ENCODE data around the gene PADI2. TPM values are rescaled to one million over a fixed set of nuclear protein-coding genes. Genes with fewer than 3 reads are reported as not detected.

PADI2 gene
- total RNA-seq, 1 donor from 2014 or later: 0.49 TPM

DNA sequence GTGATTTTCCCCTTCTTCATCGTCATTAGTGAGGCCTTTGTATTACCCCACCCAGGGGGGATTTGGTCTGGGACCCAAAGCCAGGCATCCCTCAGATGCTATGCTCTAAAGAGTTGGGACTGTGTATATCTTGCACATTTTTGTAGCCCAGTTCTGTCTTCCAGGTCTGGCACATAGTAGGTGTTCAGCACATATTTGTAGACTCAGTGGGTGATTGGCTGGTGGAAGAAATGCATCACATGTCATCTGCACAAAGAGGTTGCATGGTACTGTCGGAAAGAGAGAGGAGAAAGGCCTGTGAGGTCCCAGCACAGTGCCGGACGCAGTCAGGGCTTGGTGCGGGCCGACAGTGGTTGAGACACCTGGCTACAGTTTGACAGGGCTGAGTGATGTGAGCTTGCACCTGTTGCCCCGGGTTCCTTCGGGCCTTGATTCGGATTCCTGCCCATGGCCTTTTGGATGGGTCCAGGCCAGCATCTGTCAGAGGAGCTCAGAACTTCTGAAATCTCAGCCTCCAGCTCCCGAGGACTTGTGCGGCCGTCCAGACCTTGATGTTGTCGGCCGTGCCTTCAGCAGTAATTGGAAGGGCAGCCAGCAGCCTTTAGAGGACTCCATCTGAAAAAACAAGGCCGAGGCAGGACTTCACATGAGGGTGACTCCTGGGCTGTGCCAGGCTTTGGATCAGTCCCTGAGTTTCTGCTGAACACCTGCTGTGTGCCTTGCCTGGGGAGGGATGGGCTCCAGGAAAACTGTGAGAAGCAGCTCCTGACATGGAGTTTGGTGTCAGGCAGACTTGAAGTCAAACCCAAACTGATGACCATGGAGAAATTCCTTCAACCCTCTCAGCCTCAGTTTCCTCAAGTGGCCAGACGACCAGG is 44.8 kb upstream of the PADI2 start:
- TF ChIP-seq, protein P1, sequence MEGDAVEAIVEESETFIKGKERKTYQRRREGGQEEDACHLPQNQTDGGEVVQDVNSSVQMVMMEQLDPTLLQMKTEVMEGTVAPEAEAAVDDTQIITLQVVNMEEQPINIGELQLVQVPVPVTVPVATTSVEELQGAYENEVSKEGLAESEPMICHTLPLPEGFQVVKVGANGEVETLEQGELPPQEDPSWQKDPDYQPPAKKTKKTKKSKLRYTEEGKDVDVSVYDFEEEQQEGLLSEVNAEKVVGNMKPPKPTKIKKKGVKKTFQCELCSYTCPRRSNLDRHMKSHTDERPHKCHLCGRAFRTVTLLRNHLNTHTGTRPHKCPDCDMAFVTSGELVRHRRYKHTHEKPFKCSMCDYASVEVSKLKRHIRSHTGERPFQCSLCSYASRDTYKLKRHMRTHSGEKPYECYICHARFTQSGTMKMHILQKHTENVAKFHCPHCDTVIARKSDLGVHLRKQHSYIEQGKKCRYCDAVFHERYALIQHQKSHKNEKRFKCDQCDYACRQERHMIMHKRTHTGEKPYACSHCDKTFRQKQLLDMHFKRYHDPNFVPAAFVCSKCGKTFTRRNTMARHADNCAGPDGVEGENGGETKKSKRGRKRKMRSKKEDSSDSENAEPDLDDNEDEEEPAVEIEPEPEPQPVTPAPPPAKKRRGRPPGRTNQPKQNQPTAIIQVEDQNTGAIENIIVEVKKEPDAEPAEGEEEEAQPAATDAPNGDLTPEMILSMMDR (IDR thresholded peaks at IDR 0.05; ENCODE audit: unreplicated experiment): no peak
- Mint-ChIP-seq H3K4me1 (peaks cover 8% of the 10 kb centered on the region), H3K4me3 (no peak overlapping the region), H3K27ac (no peak overlapping the region), H3K9me3 (no peaks in the 10 kb centered on the region), H3K36me3 (no peaks in the 10 kb centered on the region), H3K27me3 (ENCODE audit: low read depth) (no peaks in the 10 kb centered on the region)
- DNase-seq (ENCODE audit: low spot score in 2 of 2, unreplicated experiment in 2 of 2): no peak

DNA sequence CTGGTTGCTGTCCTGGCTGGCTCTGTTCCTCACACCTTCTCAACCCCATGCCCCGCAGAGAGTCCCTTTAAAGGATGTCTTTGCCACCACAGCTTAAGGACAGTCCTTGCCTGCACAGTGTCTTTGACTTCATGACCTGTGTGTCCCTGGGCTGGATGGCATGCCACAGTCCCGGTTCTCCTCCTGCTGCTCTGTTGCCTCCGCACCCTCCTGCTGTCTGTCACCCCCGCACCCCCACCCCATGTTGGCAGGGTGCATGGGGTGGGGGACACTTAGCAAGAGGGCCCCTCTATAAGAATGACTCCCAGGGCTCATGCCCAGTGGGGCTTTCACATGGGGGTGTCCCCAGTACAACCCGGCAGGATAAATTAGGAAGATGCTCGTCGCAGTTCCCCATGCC is 44.1 kb upstream of the PADI2 start:
- TF ChIP-seq, protein P1 (IDR thresholded peaks at IDR 0.05; ENCODE audit: unreplicated experiment): no peak
- Mint-ChIP-seq H3K9me3 (no peaks in the 10 kb centered on the region), H3K27me3 (ENCODE audit: low read depth) (no peaks in the 10 kb centered on the region), H3K4me1 (peaks cover 7% of the 10 kb centered on the region), H3K27ac (no peak overlapping the region), H3K4me3 (no peak overlapping the region), H3K36me3 (no peaks in the 10 kb centered on the region)
- DNase-seq (ENCODE audit: low spot score in 2 of 2, unreplicated experiment in 2 of 2): no peak

DNA sequence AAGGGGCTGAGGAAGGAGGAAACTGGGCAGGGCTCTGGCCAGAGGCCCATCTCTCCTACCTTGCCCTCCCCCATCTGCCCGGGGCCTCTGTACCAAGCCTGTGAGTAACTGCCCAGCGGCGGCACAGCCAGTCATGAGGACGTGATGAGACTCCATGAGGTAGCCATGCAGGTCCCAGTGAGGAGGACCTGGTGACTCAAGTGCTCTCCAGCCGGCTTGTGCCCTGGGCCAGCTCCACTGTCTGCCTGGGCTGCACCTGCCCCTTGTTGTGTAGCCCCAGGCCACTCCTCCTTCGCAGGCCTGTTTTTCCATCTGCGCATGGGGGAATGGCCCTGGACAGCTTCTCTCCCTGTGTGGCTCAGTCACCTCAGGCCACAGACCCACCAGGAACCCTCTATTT is 43.7 kb upstream of the PADI2 start:
- H3K36me3 Mint-ChIP-seq: no peaks in the 10 kb centered on the region
- H3K9me3 Mint-ChIP-seq: no peaks in the 10 kb centered on the region
- H3K4me3 Mint-ChIP-seq: no peak overlapping the region
- DNase-seq (ENCODE audit: low spot score in 2 of 2, unreplicated experiment in 2 of 2): no peak
- no peak overlapping the region for H3K27ac Mint-ChIP-seq
- TF ChIP-seq, protein P1 (IDR thresholded peaks at IDR 0.05; ENCODE audit: unreplicated experiment): no peak
- H3K4me1 Mint-ChIP-seq: peaks cover 5% of the 10 kb centered on the region
- H3K27me3 Mint-ChIP-seq (ENCODE audit: low read depth): no peaks in the 10 kb centered on the region

DNA sequence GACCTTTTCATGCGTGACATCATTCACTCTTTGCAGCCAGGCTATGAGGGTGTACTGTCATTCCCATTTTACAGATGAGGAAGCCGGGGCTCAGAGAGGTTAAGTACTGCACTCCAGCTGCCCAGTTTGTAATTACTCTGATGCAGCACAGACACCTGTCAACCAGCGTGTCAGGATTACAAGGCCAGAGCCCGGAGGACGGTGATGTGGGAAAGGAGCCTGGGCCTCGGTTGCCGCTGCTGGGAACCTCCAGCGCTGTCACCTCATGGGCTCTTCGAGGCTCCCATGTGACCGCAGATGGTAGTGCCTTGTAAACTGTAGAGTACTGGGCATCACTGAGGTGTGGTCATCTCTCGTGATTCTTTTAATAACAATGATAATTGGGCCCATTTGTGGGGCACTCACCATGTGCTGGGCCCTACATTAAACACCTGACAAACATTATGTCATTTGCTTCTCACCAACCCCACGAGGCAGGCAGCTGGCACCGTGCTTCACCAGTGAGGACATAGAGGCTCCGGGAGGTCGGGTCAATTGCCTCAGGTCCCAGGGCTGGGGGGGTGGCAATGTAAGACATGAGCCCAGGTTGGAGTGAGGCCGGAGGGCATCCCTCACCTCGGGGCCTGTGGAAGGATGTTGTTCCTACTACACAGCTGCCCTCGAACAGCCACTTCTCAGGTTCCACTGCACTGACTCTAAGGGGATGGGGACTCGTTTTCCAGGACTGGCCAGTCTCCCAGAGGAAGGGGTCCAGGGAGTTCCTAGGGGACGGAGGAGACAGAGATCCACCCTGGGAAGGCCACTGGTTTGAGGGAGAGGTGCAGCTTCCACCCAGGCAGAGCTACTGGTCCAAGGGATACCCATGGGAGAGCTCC is 42.9 kb upstream of the PADI2 start:
- DNase-seq (ENCODE audit: low spot score in 2 of 2, unreplicated experiment in 2 of 2): no peak
- Mint-ChIP-seq H3K36me3 (no peaks in the 10 kb centered on the region), H3K4me3 (no peak overlapping the region), H3K27ac (no peak overlapping the region), H3K4me1 (peaks cover 2% of the 10 kb centered on the region), H3K27me3 (ENCODE audit: low read depth) (no peaks in the 10 kb centered on the region), H3K9me3 (peaks cover 5% of the 10 kb centered on the region)
- TF ChIP-seq, protein P1 (IDR thresholded peaks at IDR 0.05; ENCODE audit: unreplicated experiment): no peak

DNA sequence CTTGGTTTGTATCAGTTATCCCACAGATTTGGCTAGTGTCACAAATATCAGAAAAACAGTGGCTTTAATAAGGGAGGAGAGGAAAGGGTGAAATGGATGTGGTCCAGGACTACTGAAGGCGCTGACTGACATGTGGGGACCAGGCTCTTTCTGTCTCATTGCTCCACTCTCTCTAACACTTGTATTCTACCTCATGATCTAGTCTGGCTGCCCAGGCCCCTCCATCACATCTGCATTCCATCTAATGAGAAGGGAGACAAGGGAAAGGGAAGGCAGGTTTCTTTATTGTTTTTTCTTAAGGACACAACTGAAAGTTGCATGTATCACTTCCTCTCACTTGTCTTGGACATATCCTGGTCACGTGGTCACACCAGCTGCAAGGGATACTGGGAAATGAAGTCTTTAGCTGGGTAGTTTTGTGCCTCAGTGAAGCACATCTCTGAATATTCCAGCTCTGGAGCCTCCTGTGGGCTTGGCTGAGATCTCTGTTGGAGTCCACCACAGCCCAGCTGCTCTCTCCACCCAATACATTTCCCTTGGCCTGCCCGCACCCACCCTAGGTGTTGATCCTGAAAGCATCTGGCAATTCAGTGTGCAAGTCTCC is 42.0 kb upstream of the PADI2 start:
- peaks cover 10% of the 10 kb centered on the region for H3K9me3 Mint-ChIP-seq
- TF ChIP-seq, protein P1 (IDR thresholded peaks at IDR 0.05; ENCODE audit: unreplicated experiment): no peak
- no peak overlapping the region for H3K4me3 Mint-ChIP-seq
- no peak overlapping the region for H3K27ac Mint-ChIP-seq
- H3K27me3 Mint-ChIP-seq (ENCODE audit: low read depth): no peaks in the 10 kb centered on the region
- H3K36me3 Mint-ChIP-seq: peaks cover 3% of the 10 kb centered on the region
- no peaks in the 10 kb centered on the region for H3K4me1 Mint-ChIP-seq
- no peak for DNase-seq (ENCODE audit: low spot score in 2 of 2, unreplicated experiment in 2 of 2)

All from mesothelial cell of epicardium (in vitro differentiated cells).